ENCODE results near the gene FARS2. TPM values are rescaled to one million over a fixed set of nuclear protein-coding genes. Genes with fewer than 3 reads are reported as not detected.

Gene FARS2
- polyA plus RNA-seq, 3 donors: 12.2 to 21.6 (median 17.7) TPM

DNA sequence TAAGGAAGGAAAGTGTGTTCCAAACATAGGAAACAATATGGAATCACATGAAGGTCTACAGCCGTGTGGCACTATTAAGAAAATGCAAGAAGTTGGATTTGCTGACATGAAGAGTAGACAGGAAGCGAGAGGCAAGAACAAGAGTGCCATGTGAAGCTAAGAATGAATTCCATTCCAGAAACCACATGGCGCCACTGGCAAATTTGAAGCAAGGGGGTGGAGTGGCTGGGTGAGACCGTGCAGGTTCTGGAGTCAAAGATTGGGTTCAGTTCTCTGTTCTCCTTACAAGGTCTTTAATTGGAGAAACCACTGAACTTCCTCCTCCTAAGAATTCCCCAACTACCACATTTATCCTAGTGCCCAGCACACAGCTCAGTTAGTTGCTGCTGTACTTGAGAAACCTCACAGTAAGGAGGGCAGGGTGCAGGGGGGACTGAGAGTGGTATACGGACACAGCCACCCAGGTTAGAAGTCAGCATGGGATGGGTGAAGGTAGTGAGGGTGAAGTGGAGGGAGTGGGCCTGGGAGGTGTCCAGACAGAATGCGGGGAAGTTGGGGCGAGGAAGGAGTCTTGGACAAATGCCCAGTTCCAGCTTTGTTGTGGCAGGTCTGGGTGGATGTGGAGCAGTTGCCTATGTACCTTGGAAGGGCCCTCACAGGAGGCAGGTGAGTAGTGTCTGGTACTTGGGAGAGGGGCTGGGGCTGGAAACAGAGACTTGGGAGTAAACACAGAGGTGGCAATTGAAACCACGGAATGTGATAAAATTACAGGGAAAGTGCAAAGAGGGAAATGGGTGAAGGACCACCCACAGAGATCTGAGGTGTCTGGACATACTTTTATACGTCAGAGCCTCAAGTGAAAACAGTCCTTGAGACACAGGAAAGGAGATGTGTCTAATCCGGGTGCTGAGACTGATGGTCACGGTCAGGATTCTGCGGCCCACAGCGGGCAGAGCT is 14.9 kb upstream of the FARS2 start:
- Histone ChIP-seq H3K4me2 (replicated peaks; ENCODE audit: extremely low read depth, low read length, poor library complexity, severe bottlenecking) (no peak overlapping the region), H3K79me2 (ENCODE audit: insufficient read depth, low read length) (no peaks in the 10 kb centered on the region), H3K4me1 (ENCODE audit: control insufficient read depth in 1 of 2, insufficient read depth in 2 of 2, low read length in 2 of 2) (no peaks in the 10 kb centered on the region), H3K9ac (ENCODE audit: insufficient read depth, low read length, poor library complexity, severe bottlenecking) (no peak overlapping the region), H3K36me3 (replicated peaks in 1 of 2; ENCODE audit: control insufficient read depth in 1 of 2, insufficient read depth in 2 of 2, low read length in 2 of 2) (no peaks in the 10 kb centered on the region), H2AFZ (ENCODE audit: insufficient read depth, low read depth, low read length, poor library complexity, severe bottlenecking) (no peak overlapping the region), H3K9me3 (replicated peaks in 1 of 2; ENCODE audit: control insufficient read depth in 1 of 2, insufficient read depth in 1 of 2, low read length in 2 of 2) (no peaks in the 10 kb centered on the region), H4K20me1 (ENCODE audit: insufficient read depth, low read length) (no peaks in the 10 kb centered on the region), H3K27me3 (ENCODE audit: control insufficient read depth in 2 of 2, insufficient read depth in 2 of 2, low read length in 2 of 2) (no peaks in the 10 kb centered on the region), H3K27ac (ENCODE audit: low read depth in 1 of 2, low read length in 2 of 2) (no peak overlapping the region), H3K4me3 (replicated peaks in 1 of 3; ENCODE audit: low read depth in 2 of 3, low read length in 3 of 3) (no peak overlapping the region)
- intact Hi-C loops (cut with micrococcal nuclease): no loop called here
- TF ChIP-seq, protein P1, sequence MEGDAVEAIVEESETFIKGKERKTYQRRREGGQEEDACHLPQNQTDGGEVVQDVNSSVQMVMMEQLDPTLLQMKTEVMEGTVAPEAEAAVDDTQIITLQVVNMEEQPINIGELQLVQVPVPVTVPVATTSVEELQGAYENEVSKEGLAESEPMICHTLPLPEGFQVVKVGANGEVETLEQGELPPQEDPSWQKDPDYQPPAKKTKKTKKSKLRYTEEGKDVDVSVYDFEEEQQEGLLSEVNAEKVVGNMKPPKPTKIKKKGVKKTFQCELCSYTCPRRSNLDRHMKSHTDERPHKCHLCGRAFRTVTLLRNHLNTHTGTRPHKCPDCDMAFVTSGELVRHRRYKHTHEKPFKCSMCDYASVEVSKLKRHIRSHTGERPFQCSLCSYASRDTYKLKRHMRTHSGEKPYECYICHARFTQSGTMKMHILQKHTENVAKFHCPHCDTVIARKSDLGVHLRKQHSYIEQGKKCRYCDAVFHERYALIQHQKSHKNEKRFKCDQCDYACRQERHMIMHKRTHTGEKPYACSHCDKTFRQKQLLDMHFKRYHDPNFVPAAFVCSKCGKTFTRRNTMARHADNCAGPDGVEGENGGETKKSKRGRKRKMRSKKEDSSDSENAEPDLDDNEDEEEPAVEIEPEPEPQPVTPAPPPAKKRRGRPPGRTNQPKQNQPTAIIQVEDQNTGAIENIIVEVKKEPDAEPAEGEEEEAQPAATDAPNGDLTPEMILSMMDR (IDR thresholded peaks at IDR 0.05): no peak
- WGBS (ENCODE audit: insufficient coverage): 91% methylated on average over 11 of the region's 13 CpGs
- Mint-ChIP-seq H3K4me1 (peaks cover 2% of the 10 kb centered on the region), H3K27ac (peak overlapping the region in 5 of 7 donors; percentile 12 to 64 (median 43)), H3K36me3 (peaks cover 2 to 6% of the 10 kb centered on the region in 2 donors), H3K9me3 (peaks cover 0 to 2% (median 0%) of the 10 kb centered on the region in 7 donors), H3K4me3 (no peak overlapping the region), H3K27me3 (ENCODE audit: low read depth in 3 of 3) (no peaks in the 10 kb centered on the region)
- no peak for DNase-seq

DNA sequence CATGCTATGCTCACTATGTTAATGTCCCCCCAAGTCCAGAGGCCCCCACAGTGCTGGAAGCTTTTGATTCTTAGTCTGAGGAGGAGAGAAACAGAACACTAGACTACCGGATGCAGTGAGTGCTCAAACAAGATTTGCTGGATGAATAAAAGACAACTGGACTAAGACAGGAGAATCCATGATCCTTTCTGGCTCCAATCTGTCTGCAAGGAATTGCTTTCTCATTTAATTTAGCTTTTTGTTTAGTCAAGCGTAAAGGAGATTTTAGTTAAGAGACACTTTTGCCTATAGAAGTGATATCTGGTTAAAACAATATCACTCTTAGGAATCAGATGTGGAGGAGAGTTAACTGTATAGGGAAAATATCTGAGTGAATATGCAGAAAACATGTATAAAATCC is 14.1 kb upstream of the FARS2 start:
- Histone ChIP-seq H3K9me3 (replicated peaks in 1 of 2; ENCODE audit: control insufficient read depth in 1 of 2, insufficient read depth in 1 of 2, low read length in 2 of 2) (no peaks in the 10 kb centered on the region), H3K27ac (ENCODE audit: low read depth in 1 of 2, low read length in 2 of 2) (no peak overlapping the region), H3K79me2 (ENCODE audit: insufficient read depth, low read length) (no peaks in the 10 kb centered on the region), H3K4me2 (replicated peaks; ENCODE audit: extremely low read depth, low read length, poor library complexity, severe bottlenecking) (no peak overlapping the region), H3K27me3 (ENCODE audit: control insufficient read depth in 2 of 2, insufficient read depth in 2 of 2, low read length in 2 of 2) (no peaks in the 10 kb centered on the region), H3K4me3 (replicated peaks in 1 of 3; ENCODE audit: low read depth in 2 of 3, low read length in 3 of 3) (no peak overlapping the region), H2AFZ (ENCODE audit: insufficient read depth, low read depth, low read length, poor library complexity, severe bottlenecking) (no peak overlapping the region), H3K9ac (ENCODE audit: insufficient read depth, low read length, poor library complexity, severe bottlenecking) (no peak overlapping the region), H3K4me1 (ENCODE audit: control insufficient read depth in 1 of 2, insufficient read depth in 2 of 2, low read length in 2 of 2) (no peaks in the 10 kb centered on the region), H4K20me1 (ENCODE audit: insufficient read depth, low read length) (no peaks in the 10 kb centered on the region), H3K36me3 (replicated peaks in 1 of 2; ENCODE audit: control insufficient read depth in 1 of 2, insufficient read depth in 2 of 2, low read length in 2 of 2) (no peaks in the 10 kb centered on the region)
- no peak for DNase-seq
- no peak overlapping the region for H3K4me3 Mint-ChIP-seq
- peaks cover 0 to 3% (median 0%) of the 10 kb centered on the region in 7 donors for H3K9me3 Mint-ChIP-seq
- intact Hi-C loops (cut with micrococcal nuclease): no loop called here
- peaks cover 2 to 4% of the 10 kb centered on the region in 2 donors for H3K36me3 Mint-ChIP-seq
- no peaks in the 10 kb centered on the region for H3K27me3 Mint-ChIP-seq (ENCODE audit: low read depth in 3 of 3)
- WGBS (ENCODE audit: insufficient coverage): no CpG with 5 or more reads among the region's 2 CpGs
- H3K4me1 Mint-ChIP-seq: peaks cover 2% of the 10 kb centered on the region
- TF ChIP-seq, protein P1 (IDR thresholded peaks at IDR 0.05): no peak
- H3K27ac Mint-ChIP-seq: peak overlapping the region in 1 of 7 donors; percentile 13

All from CD14-positive monocyte (primary cell).